Stimulated activated CD4-positive, alpha-beta T cell treated with anti-CD3 and anti-CD28 coated beads, TNF-alpha, amount 100 ng/mL, for 1 hour (primary cell): ENCODE data around the gene POM121.
A peak's percentile ranks its signal among the peaks of the same experiment; 100 is the strongest.
"Not testable (repeated sequence)": the region's sequence is repeated elsewhere in the genome, so short reads cannot be mapped to it uniquely, and the experiment has no call there.

Source experiments
- DNase-seq, 3 donors: peaks; one replicate each; pipeline ENCODE4 v3.0.0-alpha.2; 2020; ENCODE audit warnings: low read depth in 3 of 3, low spot score in 1 of 3

The POM121 gene

GRCh38 chr7:72924733-72925545 is at the start of gene POM121:
Gene POM121 (plus strand): TSS chr7:72925095. CDS start chr7:72925122, 27 bp downstream.
- DNase-seq = peak; percentile 57 to 81 (median 68)

DNA sequence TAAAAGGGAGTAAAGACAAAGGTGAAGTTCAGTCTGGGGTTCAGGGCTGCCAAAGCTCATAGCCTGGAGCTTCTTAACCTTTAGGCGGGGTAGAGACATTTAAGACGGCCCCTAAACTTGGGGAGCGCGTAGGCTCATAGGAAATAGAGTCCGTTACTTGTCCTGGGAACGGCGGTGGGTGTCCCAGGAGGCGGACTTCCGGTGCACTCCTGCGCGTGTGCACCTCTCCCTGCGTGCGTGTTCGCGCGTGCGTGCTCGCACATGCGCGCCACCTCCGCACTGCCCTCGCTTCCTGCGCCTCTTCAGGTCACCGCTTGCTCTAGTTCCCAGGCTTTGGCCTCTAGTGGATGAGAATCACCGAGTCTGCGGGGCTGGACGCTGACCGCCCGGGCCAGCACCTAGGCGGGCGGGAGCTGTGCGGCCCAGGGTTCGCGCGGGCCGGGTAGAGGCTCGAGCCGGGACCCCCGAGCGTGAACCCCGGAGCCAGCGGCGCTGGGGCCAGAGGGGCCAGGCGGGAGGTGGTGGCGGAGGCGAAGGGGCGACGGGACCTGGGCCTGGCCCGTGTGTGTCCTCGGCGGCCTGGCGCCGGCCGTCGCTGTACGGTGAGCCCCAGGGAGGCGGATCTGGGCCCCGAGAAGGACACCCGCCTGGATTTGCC is 45.7 kb upstream of the POM121 start:
- peak; percentile 31 to 51 (median 48) for DNase-seq

DNA sequence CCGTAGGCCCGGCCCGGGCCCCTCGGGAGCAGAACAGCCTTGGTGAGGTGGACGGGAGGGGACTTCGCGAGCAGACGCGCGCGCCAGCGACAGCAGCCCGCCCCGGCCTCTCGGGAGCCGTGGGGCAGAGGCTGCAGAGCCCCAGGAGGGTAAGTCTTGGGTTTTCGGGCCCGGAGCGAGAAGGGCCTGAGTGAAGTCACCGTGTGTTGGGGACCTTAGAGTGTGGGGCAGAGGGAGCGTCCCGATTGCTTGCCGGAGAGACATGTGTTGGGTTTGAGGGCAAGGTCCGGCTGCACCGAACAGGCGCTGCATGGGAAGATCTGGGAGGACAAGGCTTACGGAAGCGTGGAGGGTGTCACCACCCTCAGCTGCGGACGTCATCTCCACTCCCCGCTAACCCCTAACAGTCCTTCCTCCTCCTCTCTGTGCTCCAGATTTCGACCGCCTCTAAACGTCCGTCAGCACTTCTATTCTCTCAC is 45.1 kb upstream of the POM121 start:
- peak in 1 of 3 donors; percentile 9 for DNase-seq

GRCh38 chr7:72891750-72892149 is 33.1 kb upstream of the POM121 start:
- DNase-seq = not testable (repeated sequence)

DNA sequence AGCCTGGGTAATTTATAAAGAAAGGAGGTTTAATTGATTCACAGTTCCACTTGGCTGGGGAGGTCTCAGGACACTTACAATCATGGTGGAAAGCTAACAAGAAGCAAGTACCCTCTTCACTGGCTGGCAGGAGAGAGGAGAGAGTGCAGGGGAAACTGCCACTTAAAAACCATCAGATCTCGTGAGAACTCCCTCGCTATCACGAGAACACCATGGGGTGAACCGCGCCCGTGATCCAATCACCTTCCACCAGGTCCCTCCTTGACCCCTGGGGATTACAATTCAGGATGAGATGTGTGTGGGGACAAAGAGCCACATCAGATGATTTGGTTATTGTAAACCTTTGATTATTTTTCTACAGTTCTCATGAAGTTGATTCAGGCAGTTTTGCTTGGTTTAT is 20.2 kb upstream of the POM121 start:
- DNase-seq = not testable (repeated sequence)

GRCh38 chr7:72908422-72908821 is 16.5 kb upstream of the POM121 start:
- DNase-seq = not testable (repeated sequence)

- DNase-seq = not testable (repeated sequence)
Observed at GRCh38 chr7:72911395-72911794, 13.5 kb upstream of the POM121 start.

DNA sequence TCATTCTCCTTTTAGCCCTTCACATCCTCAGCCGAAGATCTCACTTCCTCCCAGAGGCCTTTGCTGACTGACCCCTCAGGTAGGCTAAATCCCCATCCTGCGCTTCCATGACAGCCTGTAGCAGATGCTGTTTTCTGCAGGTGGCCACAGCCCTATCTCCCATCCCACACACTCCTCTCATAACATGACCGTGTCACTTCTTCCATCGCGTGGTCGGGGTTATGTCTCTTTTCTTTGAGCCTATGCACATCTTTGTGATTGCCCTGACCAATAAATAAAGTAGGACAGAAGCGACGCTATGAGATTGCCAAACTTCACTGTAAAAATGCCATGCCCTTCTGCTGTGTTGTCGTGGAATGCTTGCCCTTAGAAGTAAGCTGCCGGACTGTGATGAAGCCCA is 11.1 kb upstream of the POM121 start:
- not testable (repeated sequence) for DNase-seq

- DNase-seq = peak in 2 of 3 donors; percentile 13 to 32
Observed at GRCh38 chr7:72914756-72915525, 10.0 kb upstream of the POM121 start.

GRCh38 chr7:72919256-72919775 is 5.6 kb upstream of the POM121 start:
- DNase-seq = no peak

- DNase-seq = no peak
Observed at GRCh38 chr7:72924386-72924732, 536 bp upstream of the POM121 start.

DNA sequence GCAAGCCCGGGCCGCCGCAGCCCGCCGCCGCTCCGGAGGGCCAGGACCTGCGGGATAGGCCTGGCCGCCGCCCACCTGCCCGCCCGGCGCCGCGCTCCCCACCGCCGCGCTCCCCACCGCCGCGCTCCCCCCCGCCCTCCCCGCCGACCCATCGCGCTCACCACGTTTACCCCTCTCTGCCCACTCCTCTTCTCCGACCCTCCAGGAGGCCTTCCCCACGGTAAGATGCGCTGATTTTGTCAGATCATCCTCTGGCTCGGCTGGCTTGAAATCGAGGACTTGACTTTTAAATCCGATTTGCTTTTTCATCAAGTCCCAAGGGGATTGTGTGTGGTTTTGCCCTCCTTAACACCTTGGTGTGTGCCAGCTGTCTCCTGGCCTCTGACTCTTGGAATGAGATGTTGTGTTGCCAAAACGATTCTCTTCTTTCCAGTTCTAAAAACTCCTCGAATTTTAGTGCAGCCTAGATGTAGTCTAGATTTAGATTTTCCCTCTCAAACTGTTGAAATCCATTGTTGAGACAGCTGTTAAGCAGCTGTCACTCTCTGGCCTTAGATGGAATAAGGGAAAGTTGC is 738 bp downstream of the POM121 start:
- no peak for DNase-seq

DNA sequence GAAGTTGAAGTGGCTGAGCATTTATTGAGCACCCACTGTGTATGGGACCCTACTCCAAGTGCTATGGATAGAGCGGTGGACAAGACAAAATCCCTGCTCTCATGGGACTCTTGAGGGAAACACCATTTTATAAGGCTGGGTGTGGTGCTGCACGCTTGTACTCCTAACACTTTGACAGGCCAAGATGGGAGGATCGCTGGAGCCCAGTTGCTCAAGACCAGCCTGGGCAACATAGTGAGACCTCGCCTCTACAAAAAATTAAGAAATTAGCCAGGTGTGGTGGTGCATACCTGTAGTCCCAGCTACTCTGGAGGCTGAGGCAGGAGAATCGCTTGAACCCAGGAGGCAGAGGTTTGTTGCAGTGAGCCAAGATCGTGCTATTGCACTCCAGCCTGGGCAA is 2.9 kb downstream of the POM121 start:
- not testable (repeated sequence) for DNase-seq

- not testable (repeated sequence) for DNase-seq
Observed at GRCh38 chr7:72928216-72928615, 3.3 kb downstream of the POM121 start.

DNA sequence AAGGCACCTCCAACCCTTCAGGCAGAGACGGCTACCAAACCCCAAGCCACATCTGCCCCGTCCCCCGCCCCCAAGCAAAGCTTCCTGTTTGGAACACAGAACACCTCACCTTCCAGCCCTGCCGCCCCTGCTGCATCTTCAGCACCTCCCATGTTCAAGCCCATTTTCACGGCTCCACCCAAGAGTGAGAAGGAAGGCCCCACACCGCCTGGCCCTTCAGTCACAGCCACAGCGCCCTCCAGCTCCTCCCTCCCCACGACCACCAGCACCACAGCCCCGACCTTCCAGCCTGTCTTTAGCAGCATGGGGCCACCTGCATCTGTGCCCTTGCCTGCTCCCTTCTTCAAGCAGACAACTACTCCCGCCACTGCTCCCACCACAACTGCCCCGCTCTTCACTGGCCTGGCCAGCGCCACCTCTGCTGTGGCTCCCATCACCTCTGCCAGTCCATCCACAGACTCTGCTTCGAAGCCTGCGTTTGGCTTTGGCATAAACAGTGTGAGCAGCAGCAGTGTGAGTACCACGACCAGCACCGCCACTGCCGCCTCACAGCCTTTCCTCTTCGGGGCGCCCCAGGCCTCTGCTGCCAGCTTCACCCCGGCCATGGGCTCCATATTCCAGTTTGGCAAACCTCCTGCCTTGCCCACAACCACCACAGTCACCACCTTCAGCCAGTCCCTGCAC is 17.3 kb downstream of the POM121 start:
- not testable (repeated sequence) for DNase-seq

GRCh38 chr7:72942956-72943355 is 18.1 kb downstream of the POM121 start:
- DNase-seq = not testable (repeated sequence)

GRCh38 chr7:72944937-72945336 is 20.0 kb downstream of the POM121 start:
- DNase-seq = not testable (repeated sequence)

GRCh38 chr7:72945597-72945996 is 20.7 kb downstream of the POM121 start:
- not testable (repeated sequence) for DNase-seq

GRCh38 chr7:72946130-72946745 is 21.3 kb downstream of the POM121 start:
- not testable (repeated sequence) for DNase-seq

DNA sequence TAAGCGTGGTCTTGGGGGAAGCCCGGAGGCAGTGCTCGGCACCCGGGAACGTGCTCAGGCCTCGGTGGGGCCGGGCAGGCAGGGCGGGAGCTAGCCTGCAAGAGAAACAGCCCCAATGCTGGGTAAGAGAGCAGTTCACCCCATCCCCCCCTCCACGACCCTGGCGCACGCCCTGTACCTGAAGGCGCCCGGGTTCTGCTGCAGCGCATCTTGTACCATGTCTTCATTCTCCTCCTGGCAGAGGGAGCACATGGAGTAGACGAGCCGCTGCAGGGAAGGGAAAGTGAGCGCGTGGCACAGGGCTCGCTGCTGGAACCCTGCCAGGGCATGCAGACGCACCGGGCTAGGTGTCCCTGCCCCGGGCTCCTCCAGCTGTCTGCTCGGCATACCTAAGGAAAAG is 23.8 kb downstream of the POM121 start:
- not testable (repeated sequence) for DNase-seq
